NCI-H2081 treated with DMSO at 0.1 percent for 48 hours (cell line): Measurements from ENCODE around the gene SHISA9.

Experiments
- DNase-seq: peaks from one replicate; lab custom pipeline; 2025; lab: John Stamatoyannopoulos, UW

SHISA9 gene

GRCh38 chr16:13070268-13070667 is 168.9 kb downstream of the SHISA9 start:
- DNase-seq, result no peak

- DNase-seq, result no peak
Measured at GRCh38 chr16:13076878-13077277, 175.5 kb downstream of the SHISA9 start.

GRCh38 chr16:13077816-13078215 is 176.4 kb downstream of the SHISA9 start:
- DNase-seq, result no peak

DNA sequence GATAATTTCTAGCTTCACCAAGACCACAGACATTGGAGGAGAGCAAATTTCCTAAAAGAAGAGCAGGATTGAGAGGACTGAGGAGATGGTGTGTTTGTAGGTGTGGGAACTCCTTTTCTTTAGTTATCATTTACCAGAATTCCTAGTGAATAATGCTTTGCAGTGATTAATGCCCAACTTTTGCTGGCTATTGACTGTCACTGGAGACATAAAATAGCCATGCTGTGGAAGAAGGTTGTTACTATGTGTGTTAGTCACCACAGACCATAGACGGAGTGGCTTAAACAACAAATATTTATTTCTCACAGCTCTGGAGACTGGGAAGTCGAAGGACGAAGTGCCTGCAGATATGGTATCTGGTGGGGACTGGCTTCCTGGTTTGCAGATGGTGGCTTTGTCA is 179.1 kb downstream of the SHISA9 start:
- no peak for DNase-seq

DNA sequence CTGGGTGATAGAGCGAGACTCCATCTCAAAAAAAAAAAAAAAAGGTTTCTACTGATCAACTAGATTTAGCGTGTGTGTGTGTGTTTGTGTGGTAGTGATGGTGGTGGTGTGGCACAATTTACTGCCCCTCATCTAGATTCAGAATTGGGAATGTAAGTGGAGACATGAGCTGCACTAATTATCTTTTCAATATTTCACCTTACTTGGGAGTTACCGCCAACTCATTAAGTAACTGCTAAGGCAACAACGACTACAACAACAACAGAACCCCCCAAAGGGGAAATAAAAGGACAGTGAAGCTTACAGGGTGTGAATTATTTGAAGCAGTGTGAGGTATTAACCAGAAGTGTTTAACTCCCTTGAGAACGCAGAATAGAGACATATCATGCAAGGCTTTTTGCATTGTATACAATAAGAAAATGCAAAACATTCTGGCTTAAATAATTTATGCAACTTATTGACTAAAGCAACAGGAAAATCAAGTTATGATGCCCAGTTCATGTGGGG is 180.5 kb downstream of the SHISA9 start:
- no peak for DNase-seq

DNA sequence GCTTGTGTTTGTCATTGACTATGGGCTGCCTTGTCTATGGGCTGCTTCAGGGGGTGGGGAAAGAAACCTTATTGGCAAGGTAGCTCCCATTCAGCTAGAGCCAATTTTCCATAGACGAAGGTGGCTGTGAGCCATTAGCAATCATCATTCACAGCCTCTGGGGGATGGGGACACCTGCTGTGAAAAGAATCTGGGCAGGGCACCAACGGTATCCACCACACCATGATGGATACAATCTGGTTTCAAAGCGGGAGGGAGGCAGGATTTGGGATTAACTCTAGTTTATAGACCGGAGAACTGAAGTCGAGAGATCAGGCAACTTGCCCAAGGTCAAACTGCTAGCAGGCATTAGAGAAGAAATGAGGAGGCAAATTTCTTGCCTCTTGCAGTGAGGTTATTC is 182.3 kb downstream of the SHISA9 start:
- DNase-seq, result no peak

- DNase-seq, result no peak
Measured at GRCh38 chr16:13084331-13084730, 182.9 kb downstream of the SHISA9 start.

DNA sequence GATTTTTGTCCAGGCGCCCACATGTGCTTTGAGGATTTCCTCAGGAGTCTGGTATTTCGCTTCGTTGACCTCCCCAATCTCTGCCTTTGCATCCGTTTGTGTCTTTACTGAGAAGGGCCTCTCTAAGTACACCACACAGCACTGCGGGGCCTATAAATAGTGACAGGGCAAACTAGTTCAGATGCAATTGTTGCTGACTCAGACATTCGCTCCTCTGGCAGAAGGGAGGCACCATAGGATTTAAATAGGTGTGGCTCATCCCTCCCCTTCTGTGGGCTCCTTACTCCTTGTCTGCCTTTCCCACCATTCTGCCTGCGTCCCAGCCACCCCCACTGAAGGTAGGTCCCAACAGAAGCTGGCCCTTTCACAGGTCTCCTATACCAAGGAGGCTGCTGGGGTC is 192.3 kb downstream of the SHISA9 start:
- no peak for DNase-seq

DNA sequence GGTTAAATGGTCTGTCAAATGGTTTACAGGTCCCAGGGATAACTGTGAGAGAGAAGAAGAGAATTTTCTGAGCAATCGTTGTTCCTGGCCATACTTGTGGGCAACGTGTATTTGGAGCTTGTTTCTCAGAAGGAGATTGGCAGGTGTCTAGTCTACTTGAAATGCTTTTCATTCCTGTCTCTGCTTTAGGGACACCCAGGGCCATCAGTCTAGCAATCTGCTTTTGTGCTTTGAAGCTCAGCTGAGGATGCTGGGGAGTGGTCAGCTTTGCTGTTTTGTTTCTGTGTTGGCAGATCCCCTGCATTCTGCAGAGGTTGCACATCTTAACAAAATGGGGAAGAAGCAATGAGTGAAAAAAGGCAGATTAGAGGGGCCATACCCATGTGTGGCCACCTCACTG is 193.7 kb downstream of the SHISA9 start:
- no peak for DNase-seq

GRCh38 chr16:13098536-13098935 is 197.1 kb downstream of the SHISA9 start:
- DNase-seq, result no peak

DNA sequence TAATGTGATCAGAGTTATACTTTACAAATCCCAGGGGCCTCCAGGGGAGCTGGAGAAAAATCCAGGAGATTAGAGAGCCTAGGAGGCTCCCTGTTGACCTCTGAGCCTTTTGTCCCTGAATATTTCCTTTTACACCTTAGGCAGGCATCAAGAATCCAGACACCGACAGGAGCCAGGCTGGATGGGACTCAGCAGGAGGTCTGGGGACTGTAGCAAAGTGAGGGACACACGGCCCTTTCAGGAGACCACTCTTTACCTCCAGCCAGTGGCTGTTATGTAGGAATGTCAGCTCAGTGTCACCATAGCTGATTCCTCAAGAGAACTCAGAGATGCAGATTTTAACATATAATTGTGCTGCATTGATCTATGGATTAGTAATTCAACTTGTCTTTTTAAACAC is 198.4 kb downstream of the SHISA9 start:
- DNase-seq, result no peak

DNA sequence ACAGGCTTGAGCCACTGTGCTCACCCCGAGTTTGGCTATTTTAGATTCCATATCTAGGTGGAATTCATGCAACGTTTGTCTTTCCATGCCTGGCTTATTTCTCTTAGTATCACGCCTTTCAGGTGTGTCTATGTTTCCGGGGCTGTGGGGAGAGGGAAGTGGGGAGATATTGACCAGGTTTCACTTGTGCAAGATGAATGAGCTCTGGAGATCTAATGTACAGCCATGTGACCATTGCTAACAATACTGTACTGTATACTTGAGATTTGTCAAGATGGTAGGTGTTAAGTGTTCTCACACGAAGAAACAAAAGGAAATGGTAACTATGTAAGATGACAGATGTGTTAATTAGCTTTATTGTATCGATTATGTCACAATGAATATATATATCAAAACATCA is 199.6 kb downstream of the SHISA9 start:
- no peak for DNase-seq

- DNase-seq, result no peak
Measured at GRCh38 chr16:13101828-13102227, 200.4 kb downstream of the SHISA9 start.

- DNase-seq, result no peak
Measured at GRCh38 chr16:13102401-13102800, 201.0 kb downstream of the SHISA9 start.

- no peak for DNase-seq
Measured at GRCh38 chr16:13103831-13104530, 202.6 kb downstream of the SHISA9 start.

- no peak for DNase-seq
Measured at GRCh38 chr16:13104772-13105171, 203.4 kb downstream of the SHISA9 start.

GRCh38 chr16:13105427-13105826 is 204.0 kb downstream of the SHISA9 start:
- DNase-seq, result no peak

DNA sequence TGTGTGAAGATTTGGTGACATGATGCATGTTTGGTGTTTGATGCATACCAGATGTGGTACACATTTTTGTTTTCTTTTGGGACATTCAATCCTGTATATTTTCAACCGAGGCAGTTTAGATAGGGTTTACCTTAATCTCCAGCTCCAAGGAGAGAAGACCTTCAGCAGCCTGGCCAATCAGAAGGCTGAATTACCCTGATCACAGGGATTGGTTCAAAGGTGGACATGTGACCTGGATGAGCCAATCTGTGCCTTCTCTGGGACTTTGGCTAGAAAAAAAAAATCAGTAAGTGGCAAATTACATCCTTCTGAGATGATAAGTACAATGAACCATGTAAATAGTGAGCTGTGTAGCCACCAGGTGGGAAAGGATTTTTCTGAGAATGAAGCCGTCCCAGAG is 205.1 kb downstream of the SHISA9 start:
- DNase-seq, result no peak

GRCh38 chr16:13108126-13108525 is 206.7 kb downstream of the SHISA9 start:
- DNase-seq, result no peak

GRCh38 chr16:13109171-13109570 is 207.8 kb downstream of the SHISA9 start:
- DNase-seq, result no peak

GRCh38 chr16:13110124-13110796 is 208.9 kb downstream of the SHISA9 start:
- no peak for DNase-seq

DNA sequence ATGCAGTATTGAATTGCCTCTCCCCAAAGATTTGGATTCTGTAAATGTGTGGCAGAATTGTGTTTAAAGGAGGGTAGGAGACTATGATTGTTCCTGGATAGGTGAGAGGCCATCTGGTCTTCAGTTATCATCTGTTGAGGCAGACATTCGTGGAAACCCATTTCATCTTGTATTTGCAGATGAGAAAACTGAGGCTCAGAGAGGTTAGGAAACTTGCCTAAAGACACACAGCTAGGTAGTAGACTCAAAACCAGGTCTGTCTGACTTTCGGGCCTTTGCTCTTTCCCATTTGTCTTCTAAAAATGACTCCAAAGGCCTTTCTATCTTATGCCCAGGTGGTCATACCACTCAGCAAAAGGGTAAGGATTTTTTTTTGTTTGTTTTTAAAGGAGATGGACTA is 210.3 kb downstream of the SHISA9 start:
- DNase-seq, result no peak

- no peak for DNase-seq
Measured at GRCh38 chr16:13113741-13114140, 212.3 kb downstream of the SHISA9 start.

- no peak for DNase-seq
Measured at GRCh38 chr16:13118091-13118490, 216.7 kb downstream of the SHISA9 start.
